ENCODE measurements around the gene PLEKHH2.

DNA sequence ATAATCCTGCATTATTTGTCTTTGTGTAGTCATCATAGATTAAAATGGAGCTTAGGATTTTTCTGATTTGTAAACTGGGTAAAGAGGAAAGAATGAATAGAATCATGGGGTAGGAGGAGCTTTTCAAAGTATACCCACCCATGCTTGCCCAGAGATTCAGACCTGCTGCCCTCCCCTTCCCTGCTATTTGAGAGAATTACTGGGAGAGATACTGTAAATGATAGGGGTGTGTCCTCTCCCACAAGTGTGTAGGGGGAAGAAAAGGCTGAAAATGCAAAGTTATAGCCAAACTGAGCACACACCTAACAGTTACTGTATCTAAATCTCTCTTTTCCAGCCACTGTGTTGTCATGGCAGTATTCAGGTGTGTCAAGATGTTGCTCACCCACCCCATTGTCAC is 115.2 kb downstream of the PLEKHH2 start:
- TF ChIP-seq SALL1 (CRISPR knock-in tag; IDR thresholded peaks at IDR 0.05) (no peak), ELF1 (CRISPR knock-in tag; IDR thresholded peaks at IDR 0.05) (no peak), ATF2 (CRISPR knock-in tag; IDR thresholded peaks at IDR 0.05) (no peak)
- TF ChIP-seq, protein P1, sequence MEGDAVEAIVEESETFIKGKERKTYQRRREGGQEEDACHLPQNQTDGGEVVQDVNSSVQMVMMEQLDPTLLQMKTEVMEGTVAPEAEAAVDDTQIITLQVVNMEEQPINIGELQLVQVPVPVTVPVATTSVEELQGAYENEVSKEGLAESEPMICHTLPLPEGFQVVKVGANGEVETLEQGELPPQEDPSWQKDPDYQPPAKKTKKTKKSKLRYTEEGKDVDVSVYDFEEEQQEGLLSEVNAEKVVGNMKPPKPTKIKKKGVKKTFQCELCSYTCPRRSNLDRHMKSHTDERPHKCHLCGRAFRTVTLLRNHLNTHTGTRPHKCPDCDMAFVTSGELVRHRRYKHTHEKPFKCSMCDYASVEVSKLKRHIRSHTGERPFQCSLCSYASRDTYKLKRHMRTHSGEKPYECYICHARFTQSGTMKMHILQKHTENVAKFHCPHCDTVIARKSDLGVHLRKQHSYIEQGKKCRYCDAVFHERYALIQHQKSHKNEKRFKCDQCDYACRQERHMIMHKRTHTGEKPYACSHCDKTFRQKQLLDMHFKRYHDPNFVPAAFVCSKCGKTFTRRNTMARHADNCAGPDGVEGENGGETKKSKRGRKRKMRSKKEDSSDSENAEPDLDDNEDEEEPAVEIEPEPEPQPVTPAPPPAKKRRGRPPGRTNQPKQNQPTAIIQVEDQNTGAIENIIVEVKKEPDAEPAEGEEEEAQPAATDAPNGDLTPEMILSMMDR (CRISPR knock-in tag; IDR thresholded peaks at IDR 0.05): no peak
